GM19455 (cell line): ENCODE data around the gene TDRD9.

ENCODE experiments used
- ATAC-seq: cut with Tn5 transposase; IDR thresholded peaks from one replicate; pipeline ENCODE4 v1.9.1; 2021; ENCODE audit not compliant: unreplicated experiment

Gene TDRD9

DNA sequence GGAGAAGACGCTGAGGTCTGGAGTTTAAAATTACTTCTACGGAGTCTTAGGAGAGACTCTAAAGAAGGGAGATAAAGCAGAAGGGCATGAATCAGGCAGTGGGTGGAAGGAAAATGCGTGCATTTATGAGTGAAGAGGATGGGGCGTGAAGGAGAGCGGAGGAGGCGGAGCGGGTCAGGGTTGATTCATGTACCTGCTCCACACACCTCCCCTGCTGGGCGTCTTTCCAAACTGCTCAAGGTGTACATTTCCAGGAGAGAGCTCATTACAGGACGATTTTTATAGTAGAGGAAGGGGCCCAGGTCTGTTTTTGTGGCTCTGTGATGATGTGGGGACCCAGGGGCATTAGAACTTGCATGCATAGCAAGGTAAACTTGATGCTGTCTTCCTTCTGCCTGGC, 92.2 kb downstream of the TDRD9 start:
- no peak for ATAC-seq

DNA sequence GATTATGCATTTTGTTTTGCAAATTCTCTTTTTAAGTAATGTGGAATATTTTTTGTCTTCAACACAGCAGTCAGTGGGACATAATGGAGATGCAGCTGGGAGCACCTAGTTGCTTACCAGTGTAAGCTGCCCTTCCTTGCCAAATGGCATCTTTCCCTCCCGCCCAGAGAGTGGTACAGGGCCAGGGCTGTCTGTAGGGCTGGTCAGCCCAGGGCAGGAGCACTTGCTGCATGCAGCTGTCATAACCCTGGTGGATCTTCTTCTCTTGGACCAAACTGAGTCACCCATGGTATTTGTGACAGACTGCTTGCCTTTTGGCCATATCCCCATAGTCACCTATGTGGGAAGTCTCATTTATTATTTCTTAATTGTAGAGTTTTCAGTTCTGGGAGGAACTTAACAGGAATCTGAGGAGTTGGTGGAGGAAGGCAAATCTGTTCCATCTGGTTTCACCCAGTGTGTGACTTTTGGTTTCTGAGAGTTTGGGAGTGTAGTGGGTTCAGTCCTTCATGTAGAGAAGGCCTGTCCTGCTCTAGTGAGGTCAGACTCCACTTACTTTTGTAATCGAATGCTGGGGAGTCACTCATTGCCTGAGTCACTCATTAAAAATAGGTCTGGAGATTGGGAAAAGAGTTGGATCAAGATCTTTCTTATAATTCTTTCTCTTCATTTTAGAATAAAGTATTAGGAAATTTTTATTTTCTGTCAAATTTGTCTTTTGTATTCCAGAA, 95.2 kb downstream of the TDRD9 start:
- ATAC-seq = no peak

- ATAC-seq = no peak
These were observed 97.3 kb downstream of the TDRD9 start for GRCh38 chr14:104025534-104025933.

DNA sequence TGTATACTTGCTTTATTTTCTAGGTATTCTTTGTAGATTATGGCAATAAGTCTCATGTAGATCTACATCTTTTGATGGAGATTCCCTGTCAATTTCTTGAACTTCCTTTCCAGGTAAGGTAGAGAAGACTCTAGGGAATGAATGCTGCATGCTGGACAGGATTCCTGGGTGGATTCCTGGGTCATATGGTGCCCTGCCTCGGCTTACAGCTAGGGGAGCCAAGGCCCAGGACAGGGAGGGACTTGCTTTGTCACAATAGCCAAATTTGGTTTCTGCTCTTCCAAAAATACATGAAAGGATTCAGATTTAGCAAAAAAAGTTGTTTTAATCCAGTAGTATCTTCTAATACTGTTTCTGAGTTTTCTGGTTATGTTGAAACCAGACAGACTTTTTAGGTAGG, 97.8 kb downstream of the TDRD9 start:
- ATAC-seq = no peak

- no peak for ATAC-seq
These were observed 102.7 kb downstream of the TDRD9 start for GRCh38 chr14:104030958-104031357.

DNA sequence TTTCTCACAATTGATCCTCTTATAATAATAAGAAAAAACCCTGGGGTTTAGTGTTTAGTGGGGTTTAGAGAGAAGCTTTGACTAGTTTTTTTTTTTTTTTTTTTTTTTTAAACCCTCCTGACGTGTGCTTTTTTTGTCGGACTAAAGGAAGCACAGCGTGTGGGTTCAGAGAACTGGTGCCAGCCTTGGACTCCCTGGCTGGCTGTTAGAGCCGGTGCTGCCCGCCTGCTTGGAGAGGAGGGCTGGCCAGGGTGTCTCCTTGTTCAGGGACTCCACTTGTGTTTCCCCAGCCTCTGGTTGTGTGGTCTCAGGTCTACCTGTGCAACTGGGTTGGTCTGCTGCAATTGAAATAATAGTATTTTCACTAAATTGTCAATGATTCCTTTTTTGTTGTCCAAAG, 103.1 kb downstream of the TDRD9 start:
- no peak for ATAC-seq

- ATAC-seq = no peak
These were observed 106.9 kb downstream of the TDRD9 start for GRCh38 chr14:104034976-104035699.

DNA sequence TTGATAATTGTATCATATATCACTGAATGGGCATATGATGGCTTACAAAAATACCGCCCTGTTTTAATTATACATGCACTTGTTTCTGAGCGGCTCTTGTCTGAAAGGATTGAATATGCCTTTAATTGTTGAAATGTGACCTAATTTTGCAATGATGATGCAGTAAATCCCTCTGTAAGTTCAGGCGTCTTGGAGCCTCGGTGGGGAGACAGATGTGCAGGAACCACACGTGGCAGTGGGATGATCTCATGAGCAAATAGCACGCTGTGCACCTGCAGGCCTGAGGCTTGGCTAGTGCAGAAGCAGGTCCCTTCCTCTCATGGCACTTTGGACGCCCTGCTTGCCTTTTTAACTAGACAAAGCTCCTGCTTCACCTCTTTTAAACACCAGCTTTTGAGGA, 108.0 kb downstream of the TDRD9 start:
- ATAC-seq = no peak

- ATAC-seq = no peak
These were observed 108.8 kb downstream of the TDRD9 start for GRCh38 chr14:104037074-104037473.

DNA sequence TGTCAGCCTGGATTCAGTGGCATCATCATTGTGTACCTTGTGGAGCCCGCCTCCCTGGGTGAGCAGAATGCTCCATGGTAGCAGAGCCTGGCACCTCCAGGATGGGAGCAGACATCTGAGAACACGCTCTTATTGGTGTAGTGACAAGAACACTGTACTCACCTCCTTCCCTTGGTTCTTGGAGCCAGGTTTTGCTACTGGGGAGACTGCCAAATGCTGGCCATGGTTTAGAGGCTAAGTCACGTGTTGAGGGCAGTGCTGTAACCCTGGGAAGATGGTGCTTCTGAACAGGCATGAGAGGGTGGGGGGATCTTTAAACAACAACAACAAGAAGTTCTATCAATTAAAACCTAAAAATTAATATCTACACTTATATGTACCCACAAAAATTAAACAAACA, 109.6 kb downstream of the TDRD9 start:
- no peak for ATAC-seq

DNA sequence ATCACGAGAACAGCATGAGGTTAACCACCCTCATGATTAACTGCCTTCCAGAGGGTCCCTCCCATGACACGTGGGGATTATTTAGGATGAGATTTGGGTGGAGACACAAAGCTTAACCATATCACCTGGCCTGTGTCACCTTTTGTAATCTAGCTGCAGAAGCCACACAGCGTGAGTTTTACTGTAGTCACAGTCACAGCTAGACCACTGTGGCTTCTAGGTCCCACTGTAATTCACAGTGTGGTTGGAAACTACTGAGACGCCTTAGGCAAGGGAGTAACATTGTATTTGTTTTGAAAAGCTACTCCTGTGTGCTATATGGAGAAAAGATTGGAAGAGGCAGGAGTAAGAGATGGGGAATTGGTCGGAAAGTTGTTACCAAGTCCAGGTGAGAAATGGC, 111.0 kb downstream of the TDRD9 start:
- no peak for ATAC-seq

- ATAC-seq = no peak
These were observed 112.3 kb downstream of the TDRD9 start for GRCh38 chr14:104040539-104040938.

DNA sequence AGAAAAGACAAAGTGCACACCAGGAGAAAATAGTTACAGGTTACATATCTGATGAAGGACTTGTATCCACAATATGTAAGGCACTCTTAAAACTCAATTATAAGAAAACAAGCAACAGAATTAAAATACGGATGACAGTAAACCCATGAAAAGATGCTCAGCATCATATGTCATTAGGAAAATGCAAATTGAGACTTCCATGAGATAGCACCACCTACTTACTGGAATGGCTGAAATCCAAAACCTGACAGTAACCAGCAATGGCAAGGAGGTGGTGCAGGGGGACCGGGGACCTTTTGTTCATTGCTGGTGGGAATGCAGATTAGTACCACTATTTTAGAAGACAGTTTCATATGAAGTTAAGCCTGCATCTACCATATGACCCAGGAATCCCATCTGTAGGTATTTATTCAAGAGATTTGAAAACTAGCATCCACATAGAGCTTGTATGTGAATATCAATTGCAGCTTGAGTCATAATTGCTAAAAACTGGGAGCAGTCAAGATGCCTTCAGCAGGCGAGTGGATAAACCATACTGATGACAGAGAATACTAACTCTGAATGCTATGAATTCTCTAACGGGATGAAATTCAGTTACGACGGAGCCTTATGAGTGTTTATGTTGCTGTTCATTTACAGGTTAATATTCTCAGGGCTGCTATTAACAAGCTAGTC, 113.3 kb downstream of the TDRD9 start:
- no peak for ATAC-seq

DNA sequence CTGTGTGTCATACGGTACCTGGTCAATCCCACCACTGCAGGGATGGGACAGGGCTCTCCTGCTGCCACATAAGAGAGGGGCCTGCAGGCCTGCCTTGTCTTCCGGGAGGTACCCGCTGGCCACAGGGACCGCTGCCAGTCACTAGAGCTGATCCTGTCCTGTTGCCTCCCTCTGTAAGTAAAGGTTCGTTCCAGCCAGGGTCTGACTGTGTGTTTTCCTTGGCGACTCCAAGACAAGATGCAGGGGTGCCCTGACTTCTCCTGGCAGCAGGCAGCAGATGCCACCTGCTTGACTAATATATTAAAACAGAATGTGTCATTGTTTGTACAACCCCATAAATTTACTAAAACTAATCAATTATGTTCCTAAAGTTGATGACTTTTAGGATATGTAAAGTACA, 115.8 kb downstream of the TDRD9 start:
- no peak for ATAC-seq

- ATAC-seq = no peak
These were observed 119.5 kb downstream of the TDRD9 start for GRCh38 chr14:104047761-104048160.

DNA sequence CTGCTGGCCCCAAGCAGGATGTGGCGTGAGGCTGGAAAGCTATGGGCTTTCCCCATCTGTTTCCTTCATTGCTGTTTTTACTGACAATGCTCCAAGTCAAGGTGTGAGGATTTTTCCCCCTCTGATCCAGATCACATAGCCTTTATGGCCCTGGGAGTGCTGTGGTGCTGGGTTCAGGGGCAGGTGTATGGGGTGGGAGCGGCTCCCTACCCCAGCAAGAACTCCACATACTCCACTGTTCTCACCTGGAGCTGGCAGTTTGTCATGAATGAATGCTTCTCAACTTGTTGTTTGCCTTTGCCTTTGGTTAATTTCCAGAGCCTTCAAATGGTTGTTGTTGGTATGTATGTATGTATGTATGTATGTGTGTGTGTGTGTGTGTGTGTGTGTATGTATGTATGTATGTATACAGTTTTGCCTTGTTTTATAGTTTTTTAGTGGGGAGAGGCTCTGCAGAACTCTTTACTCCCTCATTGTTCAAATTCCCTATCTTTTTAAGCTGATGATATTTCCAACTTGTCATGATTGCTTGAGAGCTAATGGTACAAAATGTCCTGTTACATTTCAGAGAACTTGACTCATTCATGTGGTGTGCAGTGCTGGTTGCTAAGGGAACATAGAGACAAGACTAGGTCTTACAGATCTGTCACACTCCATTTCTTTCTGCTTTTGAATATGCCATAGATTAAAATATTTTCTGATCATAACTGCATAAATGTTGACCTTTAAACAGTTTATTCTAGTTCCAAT, 120.7 kb downstream of the TDRD9 start:
- no peak for ATAC-seq

- ATAC-seq = no peak
These were observed 121.5 kb downstream of the TDRD9 start for GRCh38 chr14:104049576-104050240.

- no peak for ATAC-seq
These were observed 123.0 kb downstream of the TDRD9 start for GRCh38 chr14:104051092-104051813.

DNA sequence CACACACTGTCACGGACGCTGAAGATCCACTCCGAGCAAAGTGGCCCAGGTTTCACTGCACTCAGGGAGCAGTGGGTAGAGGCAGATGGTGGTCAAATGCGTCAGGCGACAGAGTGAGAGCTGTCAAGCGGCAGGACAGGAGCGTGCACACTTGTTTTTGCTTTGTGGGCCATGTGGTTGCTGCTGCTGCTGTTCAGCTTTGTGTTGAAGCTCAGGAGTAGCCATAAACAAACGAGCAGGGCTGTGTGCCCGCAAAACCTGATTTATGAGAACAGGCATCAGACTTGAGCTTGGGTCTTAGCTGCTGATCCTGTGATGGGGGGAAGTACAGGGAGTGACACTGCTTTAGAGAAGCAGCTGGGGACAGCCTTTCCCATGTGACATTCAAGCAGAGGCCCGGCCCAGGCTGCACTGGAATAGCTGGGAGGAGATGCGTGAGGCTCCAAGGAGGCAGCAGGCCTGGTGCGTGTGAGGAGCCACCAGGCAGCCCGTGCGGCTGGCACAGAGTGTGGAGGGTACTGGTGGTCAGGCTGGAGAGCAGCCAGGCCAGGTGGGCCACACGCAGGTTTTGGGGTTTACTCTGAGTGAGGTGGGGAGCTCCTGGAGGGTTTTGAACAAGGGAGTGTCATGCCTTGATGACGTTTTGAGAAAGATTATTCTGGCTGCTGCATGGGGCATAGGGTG, 126.1 kb downstream of the TDRD9 start:
- no peak for ATAC-seq

GRCh38 chr14:104062281-104062680, 134.0 kb downstream of the TDRD9 start:
- no peak for ATAC-seq
